Activated CD4-positive, CD25-positive, alpha-beta regulatory T cell (primary cell): ENCODE data around the gene IL31.
A peak's percentile ranks its signal among the peaks of the same experiment; 100 is the strongest.

Experiments
- DNase-seq, 4 experiments: peaks; one replicate each; lab custom pipeline; 2025; lab: John Stamatoyannopoulos, UW

IL31 gene

DNA sequence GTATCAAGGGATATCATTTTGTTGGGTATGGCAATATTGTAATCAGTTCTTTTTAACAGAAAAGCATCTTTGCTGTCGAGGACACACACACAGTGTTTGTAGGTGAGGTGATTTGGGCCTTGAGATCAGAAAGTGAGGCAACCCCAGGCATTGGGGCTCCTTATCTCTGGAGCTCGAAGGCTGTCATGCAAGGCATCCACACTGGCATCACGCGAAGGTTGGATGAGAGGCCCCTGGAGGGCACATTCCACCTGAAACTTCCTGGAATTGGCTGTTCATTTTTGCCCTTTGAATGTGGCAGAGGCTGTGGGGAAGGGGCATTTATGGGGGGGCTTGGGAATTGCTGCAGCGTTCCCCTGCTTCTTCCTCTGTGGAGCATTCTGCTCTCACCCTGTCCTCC, 45.5 kb downstream of the IL31 start:
- DNase-seq, result no peak

DNA sequence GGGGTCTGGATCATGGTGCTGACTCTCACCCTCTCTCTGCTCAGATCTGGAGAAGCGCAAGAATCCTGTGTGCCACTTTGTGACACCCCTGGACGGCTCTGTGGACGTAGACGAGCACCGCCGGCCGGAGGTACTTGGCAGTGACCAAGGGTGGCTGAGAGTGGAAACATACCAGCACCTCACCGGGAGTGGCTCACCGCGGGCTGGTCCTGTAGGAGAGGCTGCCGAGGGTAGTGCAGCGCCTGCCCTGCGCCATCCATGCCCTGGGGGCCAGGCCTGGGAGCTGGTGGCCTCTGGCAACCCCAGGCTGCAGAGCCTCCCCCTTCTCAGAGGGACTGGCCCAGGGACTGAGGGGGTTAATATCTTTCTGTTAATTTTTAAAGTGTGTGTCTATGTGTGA, 46.2 kb downstream of the IL31 start:
- no peak for DNase-seq

DNA sequence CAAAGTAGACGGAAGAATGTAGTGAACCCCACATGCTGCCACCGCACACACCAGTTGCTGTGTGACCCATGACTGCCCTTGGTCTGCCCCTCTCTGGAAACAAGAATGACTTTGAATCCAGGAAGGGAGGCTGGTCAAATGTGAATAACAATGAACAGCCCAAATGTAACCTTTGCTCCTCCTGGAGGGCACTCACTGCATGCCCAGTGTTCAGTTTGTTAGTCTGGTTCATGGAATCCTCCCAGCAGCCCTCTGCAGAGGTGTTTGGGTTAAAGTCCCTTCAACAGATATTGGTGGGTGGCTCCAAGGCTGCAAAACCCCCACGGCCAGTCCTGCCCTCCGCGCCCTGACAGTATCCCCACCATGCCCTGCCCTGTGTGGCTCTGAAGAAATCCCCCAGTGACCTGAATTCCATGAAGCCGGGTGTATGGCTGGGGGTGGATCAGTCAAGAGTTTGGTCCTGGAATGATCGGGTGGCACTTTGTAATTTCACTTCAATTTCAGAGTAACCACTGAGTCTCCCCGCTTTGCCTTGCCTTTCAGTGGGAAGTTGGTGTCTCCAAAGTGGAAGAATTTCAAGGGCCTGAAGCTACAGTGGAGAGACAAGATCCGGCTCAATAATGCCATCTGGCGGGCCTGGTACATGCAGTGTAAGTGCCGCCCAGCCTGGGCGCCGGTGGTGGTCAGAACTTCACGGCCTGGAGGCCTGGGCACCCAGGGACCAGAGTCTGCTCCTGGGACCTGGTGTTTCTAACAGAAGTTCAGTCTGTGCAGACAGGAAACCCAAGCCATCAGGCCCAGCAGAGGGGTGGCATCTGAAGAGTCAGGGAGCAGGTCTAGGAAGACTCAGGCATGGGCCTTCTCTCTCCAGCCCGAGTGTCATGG, 47.1 kb downstream of the IL31 start:
- no peak for DNase-seq

DNA sequence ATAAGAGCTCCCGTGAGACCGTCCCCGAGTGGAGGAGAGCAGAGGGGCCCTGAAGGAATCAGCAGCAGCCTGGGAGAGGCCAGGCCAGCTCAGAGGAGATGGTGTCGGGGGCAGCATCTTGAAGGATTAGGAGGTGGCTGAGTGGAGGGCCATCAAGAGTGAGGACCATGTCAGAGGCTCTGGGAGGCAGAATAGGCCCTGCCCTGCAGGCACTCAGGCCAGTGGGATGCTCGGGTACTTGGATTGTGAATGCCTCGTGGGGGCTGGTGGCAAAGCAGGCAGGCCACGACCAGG, 47.7 kb downstream of the IL31 start:
- DNase-seq, result no peak

DNA sequence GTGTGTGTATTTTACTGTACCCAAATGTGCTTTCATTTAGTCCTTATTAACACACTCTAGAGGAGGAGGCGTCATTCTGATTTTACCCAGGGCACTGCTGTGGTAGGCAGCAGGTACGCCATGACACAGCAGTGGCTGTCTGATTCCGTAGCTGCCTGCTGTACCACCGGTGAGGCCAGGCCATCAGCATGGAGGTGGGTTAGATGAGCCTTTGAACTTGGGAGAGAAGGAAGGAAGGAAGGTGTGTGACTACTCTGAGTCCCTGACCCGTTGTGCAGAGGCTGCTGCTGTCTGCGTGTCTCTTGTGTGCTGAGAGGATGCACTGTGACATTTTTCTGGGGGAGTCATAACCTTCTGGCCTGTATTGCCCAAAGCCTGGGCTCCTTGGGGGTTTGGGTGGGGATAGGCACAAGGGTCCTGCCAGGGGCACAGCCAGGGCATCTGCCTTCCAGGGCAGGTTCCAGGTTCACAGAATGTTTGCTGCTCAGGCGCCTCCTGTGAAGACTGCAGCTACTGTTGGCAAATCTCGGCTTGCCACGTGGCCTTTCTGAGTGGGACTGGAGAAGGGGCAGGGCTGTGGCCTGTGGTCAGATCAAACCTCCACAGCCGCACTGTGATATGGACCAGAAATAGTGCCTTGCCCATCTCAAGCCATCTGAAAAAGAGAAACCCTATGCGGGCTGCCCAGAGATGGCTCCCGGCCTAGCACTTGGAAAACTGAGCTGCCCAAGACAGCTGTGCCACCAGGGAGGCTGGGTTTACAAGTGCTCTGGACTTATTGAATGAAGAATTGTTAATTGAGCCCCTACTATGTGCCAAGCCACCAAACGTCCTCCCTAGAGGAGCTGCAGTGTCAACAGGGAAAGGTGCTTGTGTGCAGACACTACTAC, 48.3 kb downstream of the IL31 start:
- DNase-seq, result no peak

DNA sequence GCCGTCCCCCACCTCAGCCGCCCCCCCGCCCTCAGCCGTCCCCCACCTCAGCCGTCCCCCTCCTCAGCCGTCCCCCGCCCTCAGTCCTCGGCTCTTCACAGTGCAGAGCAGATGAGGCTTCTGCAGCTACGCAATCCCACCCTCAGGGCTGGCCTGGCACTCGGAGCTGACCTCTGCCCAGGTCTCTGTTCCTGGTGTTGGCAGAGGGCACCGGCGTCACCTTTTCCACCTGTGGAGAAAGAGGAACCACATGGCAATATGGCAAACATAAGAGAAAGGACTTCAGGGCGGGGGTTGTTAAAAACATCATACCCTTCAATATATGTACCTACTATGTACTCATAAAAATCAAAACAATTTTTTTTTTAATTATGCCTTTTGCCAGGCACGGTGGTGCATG, 49.7 kb downstream of the IL31 start:
- DNase-seq, result no peak

DNA sequence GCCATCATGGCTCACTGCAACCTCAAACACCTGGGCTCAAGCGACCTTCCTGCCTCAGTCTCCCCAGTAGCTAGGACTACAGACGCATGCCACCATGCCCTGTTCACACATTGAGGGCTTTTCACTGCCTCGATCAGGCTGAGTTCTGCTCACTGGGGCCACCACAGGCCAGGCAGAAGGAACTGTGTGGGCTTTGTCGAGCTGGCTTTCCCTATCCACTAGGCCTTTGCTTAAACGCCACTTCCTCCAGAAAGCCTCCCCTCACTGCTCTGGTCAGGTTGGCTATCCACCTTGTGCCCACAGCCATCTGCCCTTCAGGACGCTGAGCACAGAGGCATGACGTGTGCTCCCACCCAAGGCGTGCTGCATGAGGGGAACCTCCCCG, 50.3 kb downstream of the IL31 start:
- no peak for DNase-seq

DNA sequence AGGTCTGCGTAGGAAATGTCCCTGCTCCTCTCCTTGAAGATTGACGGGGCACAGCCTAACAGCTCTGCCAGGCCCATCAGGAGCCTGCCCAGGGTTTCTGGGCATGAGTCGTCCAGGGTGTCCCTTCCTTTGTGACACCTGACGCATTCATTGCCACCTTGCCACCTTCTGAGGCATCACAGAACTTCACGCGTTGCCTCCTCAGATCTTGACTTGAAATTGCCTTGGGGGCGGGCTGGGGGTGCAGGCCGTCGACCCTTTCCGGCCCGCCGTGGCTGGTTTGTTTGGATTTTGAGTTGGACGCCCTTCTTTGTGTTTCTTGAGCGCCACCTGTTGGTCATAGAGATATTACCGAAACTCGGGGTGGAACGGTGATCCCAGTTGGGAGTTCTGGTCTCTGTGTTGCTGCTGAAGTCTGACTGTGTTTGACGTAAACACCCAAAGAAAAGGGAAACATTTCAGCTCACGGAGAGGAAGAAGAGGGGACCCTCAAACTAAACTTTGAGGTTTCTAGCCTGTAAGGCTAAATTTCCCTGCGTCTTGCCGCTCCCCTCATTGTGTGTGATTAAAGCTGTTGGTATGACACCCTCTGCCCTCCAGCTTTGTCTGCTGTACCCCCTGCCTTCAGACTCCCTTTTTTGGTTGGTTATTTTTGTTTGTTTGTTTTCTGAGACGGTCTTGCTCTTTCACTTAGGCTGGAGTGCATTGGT, 50.8 kb downstream of the IL31 start:
- peak; percentile 42 to 56 (median 51) for DNase-seq
